ENCODE data around the gene STK11IP. TPM values are rescaled to one million over a fixed set of nuclear protein-coding genes. Genes with fewer than 3 reads are reported as not detected.

The STK11IP gene
- total and polyA plus RNA-seq, 2 of the 13 experiments (the other 11 are each of a cell fraction or from before 2014, with no cell fraction given), result 12.8 to 24.0 TPM

- TF ChIP-seq ARID4A (CRISPR knock-in tag; IDR thresholded peaks at IDR 0.05; ENCODE audit: borderline replicate concordance) (peak; percentile 36; the same call in 1 of the 2 replicates), ZNF33A (CRISPR knock-in tag; IDR thresholded peaks at IDR 0.05; ENCODE audit: borderline replicate concordance) (no peak), ZFP36 (IDR thresholded peaks at IDR 0.05; ENCODE audit: borderline replicate concordance, low read depth, low read length, partially characterized antibody) (no peak), HOXA3 (CRISPR knock-in tag; IDR thresholded peaks at IDR 0.05) (peak; percentile 73), KAT8 (CRISPR knock-in tag; IDR thresholded peaks at IDR 0.05) (peak; percentile 18; the same call in 1 of the 2 replicates), ZNF790 (CRISPR knock-in tag; IDR thresholded peaks at IDR 0.05; ENCODE audit: borderline replicate concordance) (no peak), ZBTB43 (CRISPR knock-in tag; conservative IDR thresholded peaks at IDR 0.05) (peak; percentile 92), ZNF513 (CRISPR knock-in tag; conservative IDR thresholded peaks at IDR 0.05) (no peak), ZKSCAN1 (IDR thresholded peaks at IDR 0.05; ENCODE audit: low read length) (no peak), GMEB2 (CRISPR knock-in tag; IDR thresholded peaks at IDR 0.05; ENCODE audit: low read depth) (no peak), ZNF703 (CRISPR knock-in tag; IDR thresholded peaks at IDR 0.05; ENCODE audit: borderline replicate concordance) (no peak), AHR (CRISPR knock-in tag; IDR thresholded peaks at IDR 0.05) (no peak)
These were observed 26.1 kb upstream of the STK11IP start, which contains the start of gene OBSL1 (continued) for GRCh38 chr2:219571311-219572236.

Measured in HepG2 (cell line).